ENCODE data around the gene CWC27. TPM values are rescaled to one million over a fixed set of nuclear protein-coding genes. Genes with fewer than 3 reads are reported as not detected.

CWC27 gene
- polyA plus RNA-seq, 1 of the 3 experiments (the other 2 are of a cell fraction) = 6.6 TPM

- POLR2A ChIA-PET = no interaction called here
- Histone ChIP-seq H3K27me3 (ENCODE audit: insufficient read depth) (no peaks in the 10 kb centered on the region), H3K27ac (ENCODE audit: low read depth in 2 of 2, low read length in 1 of 2) (no peak overlapping the region), H3K9me3 (peaks cover 9% of the 10 kb centered on the region; the same call in 1 of the 2 replicates), H3K4me3 (ENCODE audit: low read depth in 2 of 2, low read length in 1 of 2) (no peak overlapping the region), H3K9me2 (no peaks in the 10 kb centered on the region), H3K79me2 (ENCODE audit: insufficient read depth) (no peaks in the 10 kb centered on the region), H4K20me1 (ENCODE audit: insufficient read depth) (no peaks in the 10 kb centered on the region), H3K9ac (no peak overlapping the region), H3F3A (replicated peaks; ENCODE audit: insufficient read depth) (no peaks in the 10 kb centered on the region), H2AFZ (ENCODE audit: low read depth) (no peak overlapping the region), H3K36me3 (replicated peaks in 1 of 2; ENCODE audit: control insufficient read depth in 1 of 2, insufficient read depth in 2 of 2, low read length in 1 of 2) (peaks cover 0 to 8% of the 10 kb centered on the region in 2 experiments), H3K4me1 (ENCODE audit: control insufficient read depth in 1 of 2, insufficient read depth in 2 of 2, low read depth in 1 of 2, low read length in 1 of 2) (no peaks in the 10 kb centered on the region), H3K4me2 (no peak overlapping the region)
- no peak for DNase-seq
- TF ChIP-seq FOXM1 (IDR thresholded peaks at IDR 0.05; ENCODE audit: low read depth) (no peak), USF1 (IDR thresholded peaks at IDR 0.05; ENCODE audit: borderline replicate concordance, low read depth) (no peak), GATA2 (CRISPR knock-in tag; IDR thresholded peaks at IDR 0.05) (no peak), POLR2AphosphoS5 (IDR thresholded peaks at IDR 0.05; ENCODE audit: low read depth, low read length) (no peak), IRF3 (IDR thresholded peaks at IDR 0.05; ENCODE audit: low read depth, low read length) (no peak), CHD2 (IDR thresholded peaks at IDR 0.05; ENCODE audit: low read length, partially characterized antibody) (no peak), USF2 (IDR thresholded peaks at IDR 0.05; ENCODE audit: borderline replicate concordance, low read depth, low read length) (no peak), EP300 (IDR thresholded peaks at IDR 0.05; ENCODE audit: borderline replicate concordance in 1 of 2, low read depth in 1 of 2, low read length in 1 of 2) (no peak)
- 74% methylated on average over 1 of the region's 1 CpG for WGBS (ENCODE audit: low lambda C conversion rate)
- CTCF ChIA-PET = no interaction called here
Measured at GRCh38 chr5:64918083-64918482, 149.4 kb downstream of the CWC27 start.

- no peak for DNase-seq
- H3K4me2 ChIP-seq = no peak overlapping the region
- 84% methylated on average over 2 of the region's 2 CpGs for WGBS (ENCODE audit: low lambda C conversion rate)
- H3F3A ChIP-seq (replicated peaks; ENCODE audit: insufficient read depth) = no peaks in the 10 kb centered on the region
- no peaks in the 10 kb centered on the region for H3K9me2 ChIP-seq
- ChIA-PET POLR2A (no interaction called here), CTCF (no interaction called here)
- H3K27ac ChIP-seq (ENCODE audit: low read depth in 2 of 2, low read length in 1 of 2) = no peak overlapping the region
- no peaks in the 10 kb centered on the region for H3K27me3 ChIP-seq (ENCODE audit: insufficient read depth)
- H3K9ac ChIP-seq = no peak overlapping the region
- no peak overlapping the region for H2AFZ ChIP-seq (ENCODE audit: low read depth)
- H3K4me3 ChIP-seq (ENCODE audit: low read depth in 2 of 2, low read length in 1 of 2) = no peak overlapping the region
- H4K20me1 ChIP-seq (ENCODE audit: insufficient read depth) = no peaks in the 10 kb centered on the region
- H3K79me2 ChIP-seq (ENCODE audit: insufficient read depth) = no peaks in the 10 kb centered on the region
- no peak for TF ChIP-seq MXI1 (IDR thresholded peaks at IDR 0.05; ENCODE audit: low read depth, low read length)
- no peak for TF ChIP-seq ELF1 (IDR thresholded peaks at IDR 0.05)
- TF ChIP-seq ZBTB33 (IDR thresholded peaks at IDR 0.05; ENCODE audit: borderline replicate concordance, low read depth) = no peak
- TF ChIP-seq RAD21 (IDR thresholded peaks at IDR 0.05; ENCODE audit: low read length) = no peak
- no peak for TF ChIP-seq TCF12 (IDR thresholded peaks at IDR 0.05)
- no peak for TF ChIP-seq GATA2 (CRISPR knock-in tag; IDR thresholded peaks at IDR 0.05)
- no peak for TF ChIP-seq RXRA (IDR thresholded peaks at IDR 0.05; ENCODE audit: borderline replicate concordance, low read depth)
- TF ChIP-seq FOXJ3 (CRISPR knock-in tag; IDR thresholded peaks at IDR 0.05) = no peak
- no peak for TF ChIP-seq NRF1 (IDR thresholded peaks at IDR 0.05; ENCODE audit: low read depth, low read length)
- TF ChIP-seq NFIC (IDR thresholded peaks at IDR 0.05; ENCODE audit: borderline replicate concordance) = no peak
- TF ChIP-seq RCOR1 (IDR thresholded peaks at IDR 0.05; ENCODE audit: low read length) = no peak
- no peak for TF ChIP-seq CTCF (IDR thresholded peaks at IDR 0.05)
- H3K4me1 ChIP-seq (ENCODE audit: control insufficient read depth in 1 of 2, insufficient read depth in 2 of 2, low read depth in 1 of 2, low read length in 1 of 2) = no peaks in the 10 kb centered on the region
- peaks cover 0 to 8% of the 10 kb centered on the region in 2 experiments for H3K36me3 ChIP-seq (replicated peaks in 1 of 2; ENCODE audit: control insufficient read depth in 1 of 2, insufficient read depth in 2 of 2, low read length in 1 of 2)
- peaks cover 8% of the 10 kb centered on the region; the same call in 1 of the 2 replicates for H3K9me3 ChIP-seq
Measured at GRCh38 chr5:64921386-64921785, 152.7 kb downstream of the CWC27 start.

Data from SK-N-SH (cell line).